SK-N-SH (cell line): ENCODE results near the gene MAPKAPK3.

Source experiments
- CHD2 ChIP-seq: fragments of 150-350 bp; IDR thresholded peaks from 2 replicates; pipeline ENCODE4 v1.6.1; 2018; ENCODE audit warnings: low read length; ENCODE audit not compliant: partially characterized antibody
- TF ChIP-seq, protein P1 (sequence below): fragments of 150-350 bp; IDR thresholded peaks from 2 replicates; pipeline ENCODE4 v1.6.1; 2017; ENCODE audit warnings: antibody characterized with exemption, low read length, low read depth, borderline replicate concordance

DNA sequence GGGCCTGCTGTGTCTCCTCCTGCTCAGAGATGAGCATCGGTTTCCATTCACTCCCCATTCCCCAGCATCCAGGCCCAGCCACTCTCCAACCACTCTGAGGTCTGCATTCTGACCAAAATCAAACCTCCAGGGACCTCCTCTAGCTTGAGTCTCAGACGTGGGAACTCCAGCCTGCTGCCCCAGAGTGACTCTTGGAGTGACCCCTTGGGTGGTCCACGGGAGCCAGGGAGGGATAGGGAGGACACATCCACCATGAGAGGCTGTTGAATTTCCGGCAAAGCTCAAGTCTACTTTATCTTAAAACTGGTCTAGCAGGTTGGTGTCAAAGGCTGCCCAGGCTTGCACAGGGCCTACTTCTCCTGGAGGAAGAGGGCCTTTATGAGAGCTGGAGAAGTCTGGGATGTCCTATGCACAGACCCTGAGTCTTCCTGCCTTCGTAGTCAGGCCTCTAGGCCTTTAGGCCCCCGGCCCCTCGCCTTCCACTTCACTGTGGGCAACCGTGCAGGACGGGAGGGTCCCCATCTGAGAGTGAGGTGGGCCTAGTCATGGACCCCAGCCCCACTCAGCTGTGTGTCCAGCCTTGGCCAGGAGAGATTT is 14.3 kb upstream of the MAPKAPK3 start:
- TF ChIP-seq, protein P1, sequence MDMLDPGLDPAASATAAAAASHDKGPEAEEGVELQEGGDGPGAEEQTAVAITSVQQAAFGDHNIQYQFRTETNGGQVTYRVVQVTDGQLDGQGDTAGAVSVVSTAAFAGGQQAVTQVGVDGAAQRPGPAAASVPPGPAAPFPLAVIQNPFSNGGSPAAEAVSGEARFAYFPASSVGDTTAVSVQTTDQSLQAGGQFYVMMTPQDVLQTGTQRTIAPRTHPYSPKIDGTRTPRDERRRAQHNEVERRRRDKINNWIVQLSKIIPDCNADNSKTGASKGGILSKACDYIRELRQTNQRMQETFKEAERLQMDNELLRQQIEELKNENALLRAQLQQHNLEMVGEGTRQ, result no peak
- TF ChIP-seq CHD2, result no peak
